Activated CD8-positive, alpha-beta memory T cell treated with anti-CD3 and anti-CD28 coated beads for 1 hour (primary cell): Measurements from ENCODE around the gene IER5.
"Not testable (repeated sequence)": the region's sequence is repeated elsewhere in the genome, so short reads cannot be mapped to it uniquely, and the experiment has no call there.

Experiments
- DNase-seq, 2 donors: peaks; one replicate each; pipeline ENCODE4 v3.0.0-alpha.2; 2020; ENCODE audit warnings: low read depth in 1 of 2; ENCODE audit errors: extremely low read depth in 1 of 2

Gene IER5

DNA sequence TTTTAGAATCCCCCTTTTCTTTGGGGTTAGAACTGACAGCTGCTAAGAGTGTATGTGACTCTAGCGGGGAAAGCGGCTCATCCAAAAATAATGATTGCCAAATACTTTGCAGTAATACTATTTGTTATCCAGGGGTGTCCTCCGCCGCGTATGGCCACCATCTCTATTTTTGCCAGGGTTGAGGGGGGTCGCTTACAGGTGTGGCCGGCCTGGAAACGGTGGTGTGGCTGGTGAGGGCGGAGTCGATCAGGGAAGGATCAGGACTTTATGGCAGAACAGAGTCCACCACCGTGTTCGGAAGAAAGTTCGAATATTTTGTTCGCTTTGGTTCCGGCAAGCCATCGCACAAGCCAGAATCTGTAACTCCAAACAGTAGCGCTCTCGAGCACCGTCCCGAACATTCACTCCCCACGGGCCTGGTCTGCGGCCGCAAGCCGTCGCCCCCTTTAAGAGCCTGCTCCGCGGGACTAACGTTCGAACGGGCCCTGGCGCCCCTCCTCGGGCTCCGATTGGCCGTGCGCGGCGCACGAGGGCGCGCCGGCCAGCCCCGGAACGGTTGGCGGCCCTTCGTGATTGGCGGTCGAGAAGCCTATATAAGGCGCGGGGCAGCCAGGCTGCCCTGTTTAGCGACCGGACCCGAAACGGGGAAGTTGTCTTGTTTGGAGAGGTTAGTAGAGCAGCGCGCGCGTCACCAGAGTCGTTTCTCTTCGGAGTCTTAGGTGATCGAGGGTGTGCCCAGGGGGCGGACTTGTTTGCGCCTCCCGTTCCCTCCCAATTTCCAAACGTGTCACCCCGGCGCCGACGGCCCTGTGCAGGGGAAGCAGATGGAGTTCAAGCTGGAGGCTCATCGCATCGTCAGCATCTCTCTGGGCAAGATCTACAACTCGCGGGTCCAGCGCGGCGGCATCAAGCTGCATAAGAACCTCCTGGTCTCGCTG, at the start of gene IER5:
Gene IER5 (plus strand): TSS at position 622 of the 938 bp plus-strand sequence. CDS start 203 bp downstream, at position 825.
- DNase-seq: peak; percentile 91 to 92

DNA sequence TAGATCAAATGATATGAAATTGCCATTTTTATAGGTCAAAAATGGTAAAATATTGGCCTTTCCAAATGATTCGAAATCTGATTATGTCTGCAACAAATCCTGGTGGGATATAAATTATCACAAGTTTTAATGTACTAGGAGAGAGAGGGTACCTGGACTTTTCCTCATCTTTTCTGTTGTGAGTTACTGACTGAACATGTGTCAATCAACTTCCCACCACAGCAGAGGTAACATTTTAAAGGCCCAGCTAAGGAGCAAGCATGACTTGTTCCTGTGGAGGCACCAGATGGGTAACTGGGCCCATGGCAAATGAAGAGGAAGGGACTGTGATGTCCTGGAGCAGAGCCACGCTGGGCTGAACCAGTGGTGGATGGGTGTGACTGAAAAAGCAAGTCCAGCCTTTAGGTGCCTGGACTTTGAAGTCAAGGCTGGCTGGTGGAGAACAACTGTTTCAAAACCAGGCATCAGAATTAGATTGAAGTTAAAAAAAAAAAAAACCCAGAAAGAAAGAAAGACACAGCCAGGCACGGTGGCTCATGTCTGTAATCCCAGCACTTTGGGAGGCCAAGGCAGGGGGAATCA, 48.1 kb upstream of the IER5 start:
- DNase-seq: no peak

DNA sequence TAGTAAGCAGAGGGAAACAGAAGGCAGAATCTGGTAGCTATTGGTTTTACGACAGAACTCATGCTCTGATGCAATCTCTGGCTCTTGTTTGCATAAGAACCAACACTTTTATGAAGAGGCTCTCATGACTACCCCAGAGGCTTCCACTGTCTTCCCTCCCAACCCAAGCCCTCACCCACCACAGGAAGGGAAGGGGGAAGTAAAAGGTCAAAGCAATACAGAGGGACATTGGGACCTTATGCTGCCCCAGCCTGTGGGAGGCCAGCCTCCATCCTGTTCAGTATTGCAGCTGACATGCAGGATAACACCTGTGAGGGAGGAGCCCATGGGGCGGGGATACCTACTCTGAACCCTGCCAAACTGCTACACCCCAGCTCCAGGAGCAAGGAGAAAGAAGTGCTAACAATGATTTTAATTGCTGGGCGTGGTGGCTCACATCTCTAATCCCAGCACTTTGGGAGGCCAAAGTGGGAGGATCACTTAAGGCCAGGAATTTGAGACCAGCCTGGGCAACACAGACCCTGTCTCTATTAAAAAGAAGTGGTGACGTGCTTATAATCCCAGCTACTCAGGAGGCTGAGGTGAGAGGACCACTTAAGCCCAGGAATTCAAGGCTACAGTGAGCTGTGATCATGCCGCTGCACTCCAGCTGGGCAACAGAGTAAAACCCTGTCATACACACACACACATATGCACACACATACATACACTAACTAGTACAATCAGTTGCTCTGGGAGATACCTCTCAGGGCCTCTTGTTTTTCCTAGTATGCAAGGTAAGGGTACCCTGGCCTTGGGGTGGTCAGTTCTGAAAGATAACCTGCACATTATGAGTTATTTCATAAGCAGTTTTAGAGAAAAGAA, 45.2 kb upstream of the IER5 start:
- DNase-seq: no peak

DNA sequence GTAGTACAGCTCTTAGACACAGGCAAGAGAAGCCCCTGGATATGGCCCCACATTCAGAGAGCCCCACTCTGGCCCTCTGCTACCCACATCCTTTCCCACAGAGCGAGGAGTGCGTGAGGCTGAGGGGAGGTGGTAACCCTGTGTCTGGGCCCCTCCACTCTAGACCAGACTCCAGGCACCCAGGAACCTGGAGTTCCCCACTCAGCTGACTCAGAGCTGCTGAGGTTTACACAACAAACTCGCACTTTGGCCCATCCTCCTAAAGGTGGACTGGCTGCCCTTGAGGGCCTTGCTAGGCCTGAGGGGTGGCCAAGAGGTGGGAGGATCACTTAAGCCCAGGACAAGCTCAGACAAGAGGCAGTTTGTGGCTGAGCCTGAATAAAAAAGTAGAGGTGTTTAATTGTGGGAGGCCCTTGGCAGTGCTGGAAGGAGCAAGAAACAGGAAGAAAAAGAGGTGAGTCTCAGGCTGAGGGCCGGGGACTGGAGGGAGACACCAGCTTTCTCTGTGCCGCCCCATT, 44.0 kb upstream of the IER5 start:
- no peak for DNase-seq

DNA sequence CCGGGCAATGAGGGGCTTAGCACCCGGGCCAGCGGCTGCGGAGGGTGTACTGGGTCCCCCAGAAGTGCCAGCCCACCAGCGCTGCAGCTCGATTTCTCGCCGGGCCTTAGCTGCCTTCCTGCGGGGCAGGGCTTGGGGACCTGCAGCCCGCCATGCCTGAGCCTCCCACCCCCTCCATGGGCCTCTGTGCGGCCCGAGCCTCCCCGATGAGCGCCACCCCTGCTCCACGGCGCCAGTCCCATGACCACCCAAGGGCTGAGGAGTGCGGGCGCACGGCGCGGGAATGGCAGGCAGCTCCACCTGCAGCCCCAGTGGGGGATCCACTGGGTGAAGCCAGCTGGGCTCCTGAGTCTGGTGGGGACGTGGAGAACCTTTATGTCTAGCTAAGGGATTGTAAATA, 42.6 kb upstream of the IER5 start:
- not testable (repeated sequence) for DNase-seq

DNA sequence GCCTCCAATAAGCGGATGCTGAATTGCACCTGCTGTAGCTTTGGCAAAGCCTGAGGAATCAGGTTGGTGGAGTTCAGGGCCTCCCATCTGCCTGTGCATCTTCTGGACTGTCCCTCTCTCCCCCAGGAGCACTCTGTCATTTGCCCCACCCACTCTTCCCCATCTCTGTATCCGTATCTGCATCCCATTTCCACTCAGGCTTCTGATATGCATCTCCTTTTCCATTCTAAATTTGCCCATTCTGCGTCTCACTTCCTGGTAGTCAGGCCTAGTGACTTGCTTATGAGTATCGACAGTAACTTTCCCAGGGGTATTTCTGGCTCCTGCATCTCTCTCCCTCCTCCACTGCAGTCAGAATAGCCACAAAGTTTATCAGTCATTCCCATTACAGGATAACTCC, 39.1 kb upstream of the IER5 start:
- DNase-seq: no peak

DNA sequence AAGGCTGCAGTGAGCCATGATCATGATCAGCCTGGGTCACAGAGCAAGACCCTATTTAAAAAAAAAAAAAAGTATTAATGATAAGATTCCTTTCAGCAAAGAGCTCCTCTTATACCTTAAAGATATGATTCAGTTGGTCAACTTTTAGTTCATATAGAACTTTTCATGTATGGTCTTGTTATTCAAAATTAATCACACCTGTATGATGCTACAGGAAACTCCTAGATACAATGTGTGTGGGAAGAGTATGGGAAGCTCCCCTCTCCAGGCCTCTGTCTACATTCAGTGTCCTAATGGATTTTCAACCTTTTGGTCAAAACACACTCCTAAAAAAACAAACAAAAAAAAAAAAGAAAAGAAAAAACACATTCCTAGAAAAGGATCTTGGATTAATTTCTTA, 37.6 kb upstream of the IER5 start:
- no peak for DNase-seq

DNA sequence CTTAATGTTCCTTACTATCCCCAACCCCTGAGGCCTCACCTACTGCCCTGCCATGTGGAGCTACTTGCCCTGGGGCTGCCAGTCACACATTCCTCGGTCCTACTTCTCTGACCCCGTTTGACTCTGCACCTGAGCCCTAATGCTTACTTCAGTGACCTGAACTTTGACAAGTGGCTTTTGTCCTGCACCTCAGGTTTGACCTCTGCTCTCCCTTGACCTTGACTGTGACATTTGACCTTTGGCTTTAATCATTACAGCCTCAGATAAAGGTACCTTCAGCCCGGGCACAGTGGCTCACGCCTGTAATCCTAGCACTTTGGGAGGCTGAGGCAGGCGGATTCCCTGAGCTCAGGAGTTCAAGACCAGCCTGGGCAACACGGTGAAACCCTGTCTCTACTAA, 31.9 kb upstream of the IER5 start:
- no peak for DNase-seq

DNA sequence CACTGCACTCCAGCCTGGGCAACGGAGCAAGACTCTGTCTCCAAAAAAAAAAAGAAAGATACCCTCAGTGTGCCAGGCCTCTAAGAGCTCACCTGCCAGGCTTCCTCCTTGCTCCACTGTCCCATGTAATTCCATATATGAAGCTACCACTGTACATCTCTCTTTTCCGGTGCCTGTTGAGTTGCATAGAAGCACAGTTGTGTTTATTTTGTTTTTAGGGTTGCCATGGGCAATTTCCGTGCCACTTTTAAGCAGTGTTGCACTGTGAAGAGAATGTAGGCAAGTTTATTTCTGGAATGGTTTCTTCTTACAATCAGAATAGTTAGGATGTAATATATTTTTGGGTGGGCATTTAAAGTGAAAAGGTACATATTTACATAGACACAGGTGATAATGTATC, 31.4 kb upstream of the IER5 start:
- no peak for DNase-seq

DNA sequence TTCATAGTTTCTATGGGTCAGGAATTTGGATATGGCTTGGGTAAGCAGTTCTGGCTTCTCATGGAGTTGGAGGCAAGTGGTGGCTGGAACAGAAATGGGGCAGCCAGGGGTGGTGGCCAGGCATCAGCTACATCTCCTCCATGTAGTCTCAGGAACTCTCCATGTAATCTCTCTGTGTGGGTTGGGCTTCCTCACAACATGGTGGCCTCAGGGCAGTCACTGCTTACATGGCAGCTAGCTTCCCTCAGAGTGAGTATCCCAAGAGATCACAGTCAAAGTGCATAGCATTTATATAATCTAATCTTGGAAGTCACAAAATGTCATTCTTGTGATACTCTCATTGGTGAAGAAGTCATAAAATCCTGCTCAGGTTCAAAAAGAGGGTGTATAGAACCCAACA, 29.1 kb upstream of the IER5 start:
- no peak for DNase-seq

DNA sequence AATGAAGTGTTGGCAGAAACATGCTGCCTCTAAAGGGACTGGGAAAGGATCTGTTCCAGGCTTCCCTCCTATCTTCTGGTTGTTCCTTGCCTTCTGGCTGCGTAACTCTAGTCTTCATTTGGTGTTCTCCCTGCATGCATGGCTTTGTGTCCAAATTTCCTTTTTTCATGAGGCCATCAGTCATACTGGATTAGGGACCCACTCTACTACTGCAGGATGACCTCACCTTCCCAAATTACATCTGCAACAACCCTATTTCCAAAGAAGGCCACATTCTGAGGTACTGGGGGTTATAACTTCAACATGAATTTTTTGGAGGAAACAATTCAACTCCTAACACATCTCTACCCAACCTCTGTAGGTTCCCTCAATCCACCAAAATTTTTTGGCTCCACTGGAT, 28.4 kb upstream of the IER5 start:
- no peak for DNase-seq

DNA sequence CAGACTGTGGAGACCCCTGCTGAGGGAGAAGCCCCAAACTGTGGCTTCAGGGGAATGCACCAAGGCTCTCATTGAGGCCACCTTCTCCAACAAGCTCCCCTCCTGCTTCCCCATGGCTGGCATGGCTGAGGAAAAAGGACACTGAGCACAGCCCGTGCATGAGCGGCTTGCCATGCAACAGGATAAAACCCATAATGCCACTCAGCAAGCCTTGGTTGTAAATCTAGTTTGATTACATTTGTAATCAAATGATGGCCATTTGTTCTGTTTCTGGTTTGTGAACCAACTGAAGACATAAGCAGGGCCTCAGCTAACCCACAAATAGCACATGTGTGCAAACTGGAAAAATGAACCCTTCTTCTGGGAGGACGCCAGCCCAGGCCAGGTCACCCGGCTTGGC, 27.6 kb upstream of the IER5 start:
- not testable (repeated sequence) for DNase-seq

DNA sequence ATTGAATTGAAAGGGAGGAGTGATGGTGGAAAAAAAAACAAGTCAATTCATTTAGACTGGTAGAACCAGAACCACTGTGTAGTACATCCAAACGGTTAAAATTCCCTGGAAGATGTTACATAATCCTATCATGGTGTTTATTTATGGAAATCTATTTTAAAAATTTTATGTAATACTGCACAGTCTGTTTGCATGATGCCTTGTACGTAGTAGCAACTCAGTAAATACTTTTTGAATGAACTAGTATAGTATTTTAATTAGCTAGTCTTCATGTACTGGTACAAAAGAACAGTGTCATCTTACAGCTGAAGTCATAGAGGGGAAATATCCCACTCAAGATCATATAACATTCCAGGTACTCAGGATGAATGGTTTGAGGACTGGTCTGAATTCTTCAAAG, 27.0 kb upstream of the IER5 start:
- no peak for DNase-seq

DNA sequence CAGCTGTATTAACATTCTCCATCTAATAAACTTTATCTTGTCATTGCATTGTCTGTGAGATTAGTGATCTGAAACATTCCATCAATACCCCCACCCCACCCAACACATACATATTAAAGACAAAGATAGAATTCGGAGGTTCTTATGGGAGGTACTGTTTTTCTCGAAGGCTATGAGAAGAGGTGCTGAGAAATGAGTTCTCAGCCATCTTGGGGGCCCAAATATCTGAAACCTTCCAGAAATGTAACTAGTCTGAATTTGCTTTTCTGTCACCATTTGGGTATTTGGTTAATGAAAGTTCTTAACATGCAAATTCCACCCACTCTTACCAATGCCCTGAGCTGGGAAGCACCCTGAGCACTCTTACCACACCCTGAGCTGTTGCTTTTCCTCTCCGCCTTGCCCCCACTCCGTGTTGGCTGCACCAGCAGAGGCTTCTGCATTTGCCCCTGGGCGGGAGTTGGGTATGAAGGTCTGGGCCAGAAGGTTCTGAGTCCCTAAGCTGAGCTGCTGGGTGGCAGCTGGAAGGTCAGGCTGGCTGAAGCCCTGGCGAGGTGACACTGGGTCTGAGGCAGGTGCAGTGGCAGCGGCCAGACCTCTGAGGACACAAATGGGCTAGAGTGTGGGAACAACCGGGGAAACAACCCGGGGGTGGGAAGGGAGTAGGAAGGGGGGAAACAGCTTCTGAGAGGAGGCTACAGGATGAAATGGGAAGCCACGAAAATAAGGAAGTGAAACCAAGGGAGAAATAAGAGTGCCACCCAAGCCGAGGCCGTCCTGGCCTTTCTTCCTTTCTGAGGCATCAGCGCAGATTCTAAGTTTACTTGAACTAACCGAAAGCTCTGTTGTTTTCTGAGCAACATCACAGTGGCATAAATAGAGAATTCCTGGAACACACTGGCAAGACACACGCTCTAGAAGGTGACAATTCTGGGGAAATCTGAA, 26.3 kb upstream of the IER5 start:
- no peak for DNase-seq

DNA sequence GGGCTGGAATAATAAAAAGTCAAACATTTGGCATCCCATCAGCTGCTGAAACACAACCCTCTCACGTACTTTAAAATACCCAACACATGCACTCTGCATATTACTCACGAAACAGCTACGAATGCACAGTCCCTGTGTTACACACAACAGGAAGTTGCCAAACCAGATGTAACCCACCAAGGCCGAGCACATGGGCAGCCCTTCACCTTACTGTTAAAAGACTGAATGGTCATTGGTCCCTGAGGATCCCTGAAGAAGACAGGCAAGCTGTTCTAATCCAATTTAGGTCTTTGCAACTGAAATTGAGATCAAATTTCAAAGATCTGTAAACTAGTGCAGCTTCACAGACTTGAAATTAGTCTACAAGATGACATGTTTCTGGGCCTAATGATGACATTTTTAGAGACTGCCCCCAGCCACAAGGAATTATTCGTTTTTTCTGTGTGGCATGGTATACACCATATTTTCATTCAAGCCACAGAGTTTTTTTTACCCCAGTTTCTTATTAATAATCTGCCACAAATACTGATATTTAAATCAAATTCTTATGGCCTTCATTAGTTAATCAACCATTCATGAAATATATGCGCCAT, 25.6 kb upstream of the IER5 start:
- DNase-seq: no peak

DNA sequence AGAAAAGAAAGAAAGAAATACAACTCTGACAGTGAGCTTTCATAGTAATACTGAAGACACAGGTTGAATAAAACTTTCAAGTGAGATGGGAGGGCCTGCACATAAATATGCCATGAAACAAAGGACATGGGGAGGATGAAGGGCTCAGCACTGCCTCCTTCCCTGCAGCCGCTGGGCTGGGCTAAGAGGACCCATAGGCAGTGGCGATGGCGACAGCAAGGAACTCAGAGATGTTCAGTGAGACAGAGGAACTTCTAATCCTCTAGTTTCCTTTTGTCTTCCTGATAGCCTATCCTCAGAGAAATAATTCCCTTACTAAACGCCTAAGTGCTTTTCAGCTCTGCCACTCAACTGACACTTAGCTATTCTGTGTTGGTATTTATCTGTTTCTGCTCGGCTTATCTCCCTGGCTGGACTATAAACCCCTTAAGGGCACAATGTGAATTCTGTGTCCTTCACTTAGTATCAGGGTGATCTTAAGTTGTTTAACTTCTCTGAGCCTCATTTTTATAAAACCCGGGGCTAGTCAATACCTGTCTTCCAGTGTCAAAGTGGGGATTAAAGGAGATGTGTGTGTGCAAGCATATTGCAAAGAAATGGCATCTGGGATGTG, 24.4 kb upstream of the IER5 start:
- DNase-seq: no peak

DNA sequence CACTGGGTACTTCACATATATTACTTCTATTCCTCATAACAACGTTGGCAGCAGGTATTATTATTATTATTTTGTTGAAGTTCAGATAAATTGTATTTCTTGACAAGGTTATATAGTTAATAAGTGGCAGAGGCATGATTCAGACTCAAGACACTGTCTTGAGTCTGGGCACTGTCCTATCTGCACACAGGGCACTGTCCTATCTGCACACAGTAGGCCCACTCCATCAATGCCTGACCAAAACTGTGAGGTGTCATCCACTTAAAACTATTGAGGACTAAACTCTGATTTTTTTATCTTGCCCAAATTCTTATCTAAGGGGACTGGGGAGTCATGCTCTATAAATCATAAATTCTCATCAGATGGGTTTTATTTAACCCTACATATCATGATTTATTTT, 23.8 kb upstream of the IER5 start:
- no peak for DNase-seq

DNA sequence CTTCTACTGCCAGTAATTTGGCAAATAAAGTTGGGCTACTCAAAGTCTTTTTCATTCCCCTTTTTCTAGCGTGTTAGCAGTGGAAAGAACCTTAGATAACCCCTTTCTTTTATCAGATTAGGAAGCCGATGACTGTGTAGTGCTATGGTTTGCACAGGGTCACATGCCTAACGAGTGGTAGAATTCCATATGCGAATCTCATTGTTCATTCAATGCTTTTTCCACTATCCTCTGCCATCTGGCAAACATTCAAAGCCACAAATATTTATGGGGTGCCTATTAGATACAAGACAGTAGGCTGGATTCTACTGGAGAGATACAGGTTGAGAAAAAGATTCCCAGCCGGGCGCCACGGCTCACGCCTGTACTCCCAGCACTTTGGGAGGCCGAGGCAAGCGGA, 14.9 kb upstream of the IER5 start:
- no peak for DNase-seq

DNA sequence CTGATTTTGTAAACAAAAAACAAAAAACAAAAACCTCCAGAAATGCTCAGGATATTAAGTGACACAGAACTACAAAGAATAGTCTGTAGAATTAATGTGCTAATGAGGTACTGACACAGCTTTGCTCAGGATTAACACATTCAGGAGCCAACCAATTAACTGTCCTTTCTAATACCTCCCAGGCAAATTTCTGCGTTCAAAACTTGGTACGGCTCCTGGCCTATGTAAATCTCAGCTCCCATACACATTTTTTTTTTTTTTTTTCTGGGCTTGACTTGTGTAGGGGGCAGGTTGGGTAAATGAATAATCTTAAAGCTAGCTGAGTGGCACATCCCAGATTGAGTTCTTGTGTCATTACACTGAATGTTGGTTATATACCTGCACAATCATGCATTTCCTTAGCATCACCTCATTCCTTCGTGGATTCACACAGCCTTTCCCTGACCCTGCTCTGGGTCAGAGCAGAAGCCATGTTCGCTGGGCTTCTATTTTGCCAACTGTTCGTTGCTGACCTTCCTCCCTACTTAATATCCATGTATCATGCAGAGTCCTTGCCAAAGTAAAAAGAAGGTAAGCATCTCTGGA, 12.6 kb upstream of the IER5 start:
- no peak for DNase-seq
